ENCODE measurements around the gene SNRK.
A peak's percentile ranks its signal among the peaks of the same experiment; 100 is the strongest.

SNRK gene

DNA sequence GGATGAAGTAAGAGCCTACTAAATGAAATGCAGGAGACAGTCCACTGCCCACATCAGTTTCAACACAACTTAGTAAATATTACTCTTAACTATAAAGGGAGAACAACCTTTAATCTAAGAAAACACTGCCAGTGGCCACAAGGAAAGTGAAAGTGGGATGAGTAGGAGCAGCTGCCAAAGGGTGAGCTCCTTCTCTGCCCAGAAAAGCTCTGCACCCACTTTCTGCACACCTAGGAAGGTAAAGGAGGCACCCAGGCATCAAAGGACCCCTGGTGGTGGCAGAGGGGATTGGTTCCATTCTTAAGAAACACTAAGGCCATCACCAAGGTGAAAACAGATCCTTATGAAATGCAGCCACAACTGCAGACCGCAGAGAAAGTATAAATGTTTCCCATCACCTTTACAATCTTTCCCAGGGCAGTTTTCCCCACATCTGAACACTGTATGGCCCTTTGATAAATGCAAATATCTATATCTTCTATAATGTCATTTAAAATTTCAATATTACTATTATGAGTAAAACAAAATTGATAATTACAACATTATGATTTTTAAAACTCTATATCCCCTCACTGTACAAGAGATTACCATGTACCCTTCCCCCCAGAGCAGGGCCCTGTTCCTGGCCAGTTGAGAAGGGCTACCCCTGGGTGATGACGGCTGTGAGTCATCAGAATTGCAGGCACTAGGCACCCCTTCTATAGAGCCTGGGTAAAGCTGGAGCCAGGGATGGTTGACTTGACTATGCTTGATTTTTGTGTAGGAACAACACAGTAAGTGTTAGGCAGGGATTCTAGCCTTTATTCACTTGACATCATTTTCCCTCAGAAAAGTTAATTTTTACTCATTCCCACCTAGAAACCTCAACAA lies 92.0 kb downstream of the SNRK start:
- peak; percentile 73 for DNase-seq

DNA sequence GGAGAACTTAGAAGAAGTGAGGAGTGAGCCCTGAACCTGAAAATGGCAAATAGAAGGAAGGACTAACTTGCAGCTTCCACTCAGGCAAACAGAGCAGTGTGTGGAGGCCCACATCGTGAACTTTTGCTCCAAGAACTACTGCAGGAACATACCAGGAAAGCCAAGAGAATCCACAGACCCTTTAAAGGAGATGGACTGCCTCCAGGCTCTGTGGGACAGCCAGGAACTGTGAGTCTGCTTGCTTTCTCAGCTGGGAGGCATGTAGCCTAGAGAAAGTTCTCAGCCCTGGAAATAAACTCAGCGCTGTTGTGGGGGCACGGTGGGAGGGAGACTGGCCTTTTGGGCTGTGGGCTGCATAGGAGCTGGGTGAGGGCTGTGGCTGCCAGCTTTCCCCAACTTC lies 93.0 kb downstream of the SNRK start:
- DNase-seq, result no peak

DNA sequence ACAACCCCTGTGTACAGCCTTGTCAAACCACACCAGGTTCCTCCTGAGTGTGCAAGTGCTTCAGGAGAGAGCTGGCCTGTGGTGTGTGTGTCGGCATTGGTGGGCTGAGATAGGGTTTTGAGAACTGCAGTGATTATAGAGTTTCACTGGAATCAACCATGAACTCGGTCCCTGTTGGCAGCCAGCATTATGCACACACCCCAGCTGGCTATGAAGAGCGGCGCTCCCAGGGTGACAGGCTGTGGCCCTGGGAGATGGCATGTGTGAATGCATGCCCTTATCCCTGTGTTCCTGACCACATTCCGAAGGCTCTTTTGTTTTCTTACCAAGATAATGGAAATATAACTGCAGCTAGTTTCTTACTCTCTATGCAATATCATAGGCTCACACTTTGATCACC lies 101.8 kb downstream of the SNRK start:
- no peak for DNase-seq

DNA sequence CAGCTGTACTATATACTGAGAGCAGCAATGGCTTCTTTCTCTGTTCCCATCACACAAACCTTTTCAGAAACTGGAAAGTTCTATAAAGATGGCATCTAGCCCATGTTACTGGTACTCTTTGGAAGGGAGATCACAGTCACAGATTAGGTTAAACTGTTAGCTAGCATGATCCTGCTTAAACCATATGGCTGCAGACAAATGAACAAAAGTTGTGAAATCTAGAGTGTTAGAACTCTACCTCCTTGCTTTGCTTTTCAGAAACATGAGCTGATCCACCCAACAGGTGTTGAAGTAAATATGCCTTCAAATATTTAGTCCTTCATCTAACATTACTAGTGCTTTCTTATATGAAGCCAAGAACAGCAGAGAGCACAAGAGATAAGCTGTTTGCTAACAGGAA lies 102.6 kb downstream of the SNRK start:
- DNase-seq, result no peak

DNA sequence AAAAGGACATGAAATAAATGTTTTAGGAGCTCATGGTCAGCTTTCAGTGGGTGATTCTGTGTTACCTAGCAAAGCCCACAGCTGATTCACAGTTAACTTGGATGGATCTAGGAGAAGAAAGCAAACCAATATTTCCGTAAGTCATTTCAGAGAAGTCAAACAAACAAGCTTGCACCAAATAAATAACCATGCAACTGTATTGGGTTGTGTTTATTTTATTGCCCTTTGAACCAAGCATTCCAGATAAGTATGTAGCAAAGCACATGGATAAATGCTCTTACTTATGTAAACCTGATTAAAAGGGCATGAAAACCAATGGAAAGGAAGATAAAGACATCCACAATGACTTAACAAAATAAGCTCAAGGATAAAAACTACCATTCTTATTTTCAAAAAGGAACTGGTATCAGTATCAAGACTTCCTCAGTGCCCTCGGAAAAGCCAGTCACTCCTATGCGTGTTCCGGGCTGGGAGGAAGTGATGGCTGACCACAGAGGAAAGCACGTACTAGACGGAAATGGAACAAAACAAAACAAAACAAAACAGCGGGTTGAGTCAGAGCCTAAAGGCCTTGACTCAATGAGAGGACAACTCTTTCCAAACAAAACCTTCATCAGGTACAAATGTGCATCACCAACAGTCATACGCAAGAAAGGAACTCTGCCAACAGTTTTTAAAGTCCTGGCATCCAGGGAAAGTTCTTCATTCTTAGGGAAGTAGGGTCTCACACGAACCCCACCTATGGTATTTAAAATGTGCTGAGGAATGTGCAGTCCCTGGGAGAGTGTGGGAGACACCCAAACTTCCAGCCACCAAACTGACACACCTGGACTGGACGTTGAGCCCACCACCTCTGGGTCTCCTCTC lies 103.3 kb downstream of the SNRK start:
- peak; percentile 73 for DNase-seq

DNA sequence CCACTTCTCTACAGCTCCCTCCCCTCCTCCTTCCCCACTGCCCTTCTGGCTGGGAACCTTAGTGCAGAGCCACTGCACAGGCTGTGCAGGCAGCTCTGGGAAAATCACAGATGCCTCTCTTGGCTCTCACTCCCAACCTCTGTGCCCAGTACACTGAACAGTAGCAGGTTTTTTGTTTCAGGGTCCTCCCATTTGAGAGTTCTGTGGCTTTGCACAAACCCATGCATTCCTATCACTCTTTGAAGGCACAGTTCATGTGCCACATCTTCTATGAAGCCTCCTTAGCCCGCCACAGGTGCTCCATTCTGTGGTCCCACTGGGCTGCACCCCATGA lies 103.9 kb downstream of the SNRK start:
- no peak for DNase-seq

DNA sequence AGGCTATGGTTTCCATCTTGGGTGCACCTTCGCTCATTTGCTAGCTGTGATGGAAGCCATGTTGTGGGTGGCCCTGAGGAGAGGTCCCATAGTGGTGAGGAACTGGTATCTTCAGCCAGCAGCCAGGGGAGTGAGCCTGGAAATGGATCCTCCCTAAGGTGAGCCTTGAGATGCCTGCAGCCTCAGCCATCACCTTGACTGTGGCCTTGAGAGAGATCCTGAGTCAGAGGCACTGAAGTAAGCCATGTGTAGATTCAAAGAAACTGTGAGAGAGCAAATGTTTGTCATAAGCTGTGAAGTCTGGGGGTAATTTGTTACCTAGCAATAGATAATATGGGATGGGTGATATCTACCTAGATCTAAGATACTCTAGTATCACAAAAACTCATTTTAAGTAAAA lies 105.3 kb downstream of the SNRK start:
- no peak for DNase-seq

DNA sequence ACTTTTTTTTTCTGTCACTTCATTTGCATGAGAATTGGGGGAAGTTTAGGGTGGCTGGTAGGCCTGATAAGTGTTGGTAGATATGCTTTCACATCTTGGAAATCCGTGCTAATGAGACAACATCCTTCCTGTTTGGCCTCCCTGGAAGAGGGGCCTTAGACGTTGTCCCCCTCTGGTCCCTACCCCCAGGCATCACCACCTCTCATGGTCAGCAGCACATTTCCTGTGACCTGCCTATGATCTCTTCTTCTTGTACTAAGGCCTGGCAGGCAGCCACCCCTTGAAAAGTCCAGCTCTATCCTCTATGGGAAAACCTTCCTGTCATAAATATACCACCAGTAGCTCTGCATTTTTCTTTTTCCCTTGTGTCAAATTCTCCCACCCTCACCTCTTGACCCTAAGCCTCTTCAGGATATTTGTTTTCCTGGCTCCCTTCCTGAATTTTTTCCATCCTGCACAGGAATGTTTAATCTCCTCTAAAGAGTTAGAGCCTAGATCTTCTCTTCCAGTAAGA lies 107.8 kb downstream of the SNRK start:
- DNase-seq, result no peak

DNA sequence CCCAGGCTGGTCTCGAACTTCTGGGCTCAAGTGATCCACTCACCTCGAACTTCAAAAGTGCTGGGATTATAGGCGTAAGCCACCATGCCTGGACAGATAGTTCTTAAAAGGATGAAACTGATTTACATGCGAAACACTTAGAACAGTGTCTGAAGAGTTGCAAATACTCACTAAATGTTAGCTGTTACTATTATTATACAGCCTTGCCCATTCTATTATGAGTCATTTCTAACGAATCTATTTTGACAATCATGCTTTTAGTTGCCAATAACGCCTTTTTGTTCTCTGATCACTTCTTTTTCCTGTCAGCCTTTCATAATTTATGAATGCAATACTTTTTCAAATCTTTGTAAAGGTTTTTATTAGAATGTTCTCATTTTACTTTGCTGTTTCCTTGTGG lies 112.7 kb downstream of the SNRK start:
- no peak for DNase-seq

DNA sequence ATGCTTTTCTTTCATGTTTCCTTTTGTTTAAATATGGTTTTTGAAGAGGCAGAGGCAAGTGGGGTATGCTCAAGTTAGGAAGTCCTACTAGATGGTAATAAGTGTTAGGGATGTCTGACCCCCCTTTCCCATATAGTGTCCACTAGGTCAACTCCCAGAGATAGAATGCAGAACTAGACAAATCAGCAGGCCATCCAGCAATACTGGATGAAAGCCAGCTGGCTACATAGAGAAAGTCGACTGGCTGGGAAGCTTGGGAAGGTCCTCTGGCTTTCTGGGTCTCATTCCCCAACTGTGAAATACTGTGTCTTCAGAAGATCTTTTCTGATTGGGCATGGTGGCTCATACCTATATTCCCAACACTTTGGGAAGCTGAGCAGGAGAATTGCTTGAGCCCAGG lies 113.8 kb downstream of the SNRK start:
- no peak for DNase-seq
